HG02970 (cell line): ENCODE measurements around the gene APOBR.
"Not testable (repeated sequence)": the region's sequence is repeated elsewhere in the genome, so short reads cannot be mapped to it uniquely, and the experiment has no call there.

Experiments
- ATAC-seq: cut with Tn5 transposase; IDR thresholded peaks from one replicate; pipeline ENCODE4 v1.9.1; 2021; ENCODE audit warnings: mild to moderate bottlenecking, moderate library complexity, moderate number of reproducible peaks; ENCODE audit not compliant: unreplicated experiment, low FRiP score

The APOBR gene

GRCh38 chr16:28494121-28494851, at the start of gene APOBR:
TSS of gene APOBR (plus strand) at chr16:28494643. CDS start at chr16:28494682, 39 bp downstream.
- ATAC-seq: peak; percentile 33

GRCh38 chr16:28446388-28446787, 48.1 kb upstream of the APOBR start:
- not testable (repeated sequence) for ATAC-seq

- not testable (repeated sequence) for ATAC-seq
Observed at GRCh38 chr16:28447081-28447480, 47.4 kb upstream of the APOBR start.

GRCh38 chr16:28473714-28474265, 20.7 kb upstream of the APOBR start:
- ATAC-seq: no peak

- no peak for ATAC-seq
Observed at GRCh38 chr16:28475221-28475620, 19.2 kb upstream of the APOBR start.

- ATAC-seq: no peak
Observed at GRCh38 chr16:28477311-28477920, 17.0 kb upstream of the APOBR start.

GRCh38 chr16:28478506-28479180, 15.8 kb upstream of the APOBR start:
- ATAC-seq: no peak

- no peak for ATAC-seq
Observed at GRCh38 chr16:28482026-28482425, 12.4 kb upstream of the APOBR start.

- ATAC-seq: not testable (repeated sequence)
Observed at GRCh38 chr16:28483361-28483760, 11.1 kb upstream of the APOBR start.

- no peak for ATAC-seq
Observed at GRCh38 chr16:28486266-28486665, 8.2 kb upstream of the APOBR start.

GRCh38 chr16:28491230-28491969, 3.0 kb upstream of the APOBR start:
- ATAC-seq: peak; percentile 1

- ATAC-seq: peak; percentile 68
Observed at GRCh38 chr16:28491970-28492474, 2.4 kb upstream of the APOBR start, which contains the start of gene CLN3. TSS of gene CLN3 (minus strand) at chr16:28492074. CDS start at chr16:28491759, 315 bp downstream.

- no peak for ATAC-seq
Observed at GRCh38 chr16:28492511-28492910, 1.9 kb upstream of the APOBR start.

GRCh38 chr16:28495098-28495793, 803 bp downstream of the APOBR start:
- no peak for ATAC-seq

GRCh38 chr16:28495795-28496749, 1.6 kb downstream of the APOBR start:
- no peak for ATAC-seq

- ATAC-seq: no peak
Observed at GRCh38 chr16:28496844-28497243, 2.4 kb downstream of the APOBR start.

GRCh38 chr16:28497386-28497785, 2.9 kb downstream of the APOBR start:
- ATAC-seq: no peak

- no peak for ATAC-seq
Observed at GRCh38 chr16:28497861-28498599, 3.6 kb downstream of the APOBR start.
